CD4-positive, alpha-beta memory T cell (primary cell): ENCODE data around the gene MYLK. TPM values are rescaled to one million over a fixed set of nuclear protein-coding genes. Genes with fewer than 3 reads are reported as not detected.
A peak's percentile ranks its signal among the peaks of the same experiment; 100 is the strongest.

ENCODE experiments used
- CTCF ChIA-PET: fragments of 350-600 bp; sonication (Branson Sonifier 250); formaldehyde crosslinking; loops from one replicate; lab custom pipeline; 2021; ENCODE audit warnings: inconsistent platforms; ENCODE audit not compliant: partially characterized antibody; lab: Charles Lee
- POLR2A ChIA-PET: fragments of 350-600 bp; sonication (Branson Sonifier 250); formaldehyde crosslinking; loops from one replicate; lab custom pipeline; 2021; ENCODE audit not compliant: partially characterized antibody; lab: Charles Lee
- DNase-seq, 5 donors: peaks; one replicate each; pipeline versions ENCODE4 v3.0.0 to v3.0.0-alpha.2; 2020 to 2022; ENCODE audit warnings: mixed read lengths in 1 of 5
- H3K27ac ChIP-seq: one replicate; pipeline ENCODE4 v1.7.0; 2013; ENCODE audit warnings: low read depth, low read length
- H3K27me3 ChIP-seq: 2 replicates; pipeline ENCODE4 v1.7.0; 2013; ENCODE audit warnings: mild to moderate bottlenecking, low read length, moderate library complexity; ENCODE audit not compliant: insufficient read depth
- H3K36me3 ChIP-seq: 2 replicates; pipeline ENCODE4 v1.7.0; 2013; ENCODE audit warnings: mild to moderate bottlenecking, low read length, moderate library complexity; ENCODE audit not compliant: insufficient read depth
- H3K4me1 ChIP-seq: 2 replicates; pipeline ENCODE4 v1.7.0; 2013; ENCODE audit warnings: mild to moderate bottlenecking, low read length, moderate library complexity; ENCODE audit not compliant: insufficient read depth
- H3K4me3 ChIP-seq, 2 donors: one replicate each; pipeline ENCODE4 v1.7.0; 2013; ENCODE audit warnings: low read length in 2 of 2, mild to moderate bottlenecking in 1 of 2
- H3K9me3 ChIP-seq, 2 donors: one replicate each; pipeline ENCODE4 v1.7.0; 2013; ENCODE audit warnings: low read length in 2 of 2, control low read depth in 1 of 2; ENCODE audit not compliant: control insufficient read depth in 1 of 2
- H3K27ac Mint-ChIP-seq, 7 donors: one replicate each; pipeline ENCODE4 v1.8.0; 2020 to 2021; ENCODE audit warnings: mixed read lengths in 7 of 7, mild to moderate bottlenecking in 6 of 7, inconsistent platforms in 3 of 7, moderate library complexity in 3 of 7
- H3K27me3 Mint-ChIP-seq, 2 donors: one replicate each; pipeline ENCODE4 v1.8.0; 2020 to 2021; ENCODE audit warnings: mixed read lengths in 2 of 2
- H3K36me3 Mint-ChIP-seq, 2 donors: one replicate each; pipeline ENCODE4 v1.8.0; 2020 to 2021; ENCODE audit warnings: mixed read lengths in 2 of 2, inconsistent platforms in 1 of 2, mild to moderate bottlenecking in 1 of 2
- H3K4me1 Mint-ChIP-seq, 4 donors: one replicate each; pipeline ENCODE4 v1.8.0; 2020 to 2021; ENCODE audit warnings: mixed read lengths in 4 of 4, mild to moderate bottlenecking in 1 of 4
- H3K4me3 Mint-ChIP-seq, 8 donors: one replicate each; pipeline ENCODE4 v1.8.0; 2020 to 2021; ENCODE audit warnings: mixed read lengths in 8 of 8, mild to moderate bottlenecking in 7 of 8, moderate library complexity in 6 of 8, inconsistent platforms in 3 of 8
- H3K9me3 Mint-ChIP-seq, 8 donors: one replicate each; pipeline ENCODE4 v1.8.0; 2020 to 2021; ENCODE audit warnings: mixed read lengths in 8 of 8, mild to moderate bottlenecking in 5 of 8, inconsistent platforms in 3 of 8, moderate library complexity in 1 of 8
- intact Hi-C: fragments of 100-400 bp; cut with micrococcal nuclease; formaldehyde crosslinking; loops from one replicate; pipeline ENCODE4 v1.15.1; 2023
- polyA plus RNA-seq, 2 donors: library from polyadenylated mRNA; unstranded; fragments of 300-500 nt; fragmentation: Illumina TruSeq; gene quantifications; one replicate each; pipeline ENCODE4 v1.2.3, GENCODE V29; 2021
- total RNA-seq, 2 experiments: library from RNA; stranded (reverse); gene quantifications; one replicate each; pipeline ENCODE4 v1.2.3, GENCODE V29; 2021

MYLK gene
- total and polyA plus RNA-seq, 4 experiments from 2014 or later: 0.18 TPM; not detected in 3

- H3K4me1 Mint-ChIP-seq: no peaks in the 10 kb centered on the region
- no peaks in the 10 kb centered on the region for H3K27me3 ChIP-seq
- POLR2A ChIA-PET: no interaction called here
- no peak overlapping the region for H3K27ac Mint-ChIP-seq
- no peak overlapping the region for H3K4me3 Mint-ChIP-seq
- CTCF ChIA-PET: no interaction called here
- H3K4me1 ChIP-seq: no peaks in the 10 kb centered on the region
- no peak overlapping the region for H3K27ac ChIP-seq
- DNase-seq: no peak
- no peaks in the 10 kb centered on the region for H3K9me3 Mint-ChIP-seq
- H3K36me3 ChIP-seq: no peaks in the 10 kb centered on the region
- no peak overlapping the region for H3K4me3 ChIP-seq
- intact Hi-C loops: no loop called here
- H3K36me3 Mint-ChIP-seq: no peaks in the 10 kb centered on the region
- no peaks in the 10 kb centered on the region for H3K9me3 ChIP-seq
- H3K27me3 Mint-ChIP-seq: peaks cover 0 to 8% of the 10 kb centered on the region in 2 donors
Measured at GRCh38 chr3:123694366-123695087, 189.6 kb downstream of the MYLK start.

GRCh38 chr3:123693584-123694190, 190.4 kb downstream of the MYLK start:
- Mint-ChIP-seq H3K36me3 (no peaks in the 10 kb centered on the region), H3K27me3 (peaks cover 0 to 8% of the 10 kb centered on the region in 2 donors), H3K27ac (no peak overlapping the region), H3K4me3 (no peak overlapping the region), H3K9me3 (no peaks in the 10 kb centered on the region), H3K4me1 (no peaks in the 10 kb centered on the region)
- CTCF ChIA-PET: no interaction called here
- DNase-seq: no peak
- no peaks in the 10 kb centered on the region for H3K27me3 ChIP-seq
- POLR2A ChIA-PET: no interaction called here
- H3K4me1 ChIP-seq: no peaks in the 10 kb centered on the region
- H3K9me3 ChIP-seq: no peaks in the 10 kb centered on the region
- intact Hi-C loops: no loop called here
- H3K36me3 ChIP-seq: no peaks in the 10 kb centered on the region
- H3K4me3 ChIP-seq: no peak overlapping the region
- no peak overlapping the region for H3K27ac ChIP-seq

GRCh38 chr3:123692671-123693070, 191.5 kb downstream of the MYLK start:
- H3K4me1 ChIP-seq: no peaks in the 10 kb centered on the region
- H3K27ac ChIP-seq: no peak overlapping the region
- POLR2A ChIA-PET: no interaction called here
- no peaks in the 10 kb centered on the region for H3K27me3 ChIP-seq
- H3K4me3 ChIP-seq: no peak overlapping the region
- intact Hi-C loops: no loop called here
- Mint-ChIP-seq H3K36me3 (no peaks in the 10 kb centered on the region), H3K4me1 (no peaks in the 10 kb centered on the region), H3K27ac (no peak overlapping the region), H3K27me3 (peaks cover 0 to 8% of the 10 kb centered on the region in 2 donors), H3K9me3 (no peaks in the 10 kb centered on the region), H3K4me3 (no peak overlapping the region)
- CTCF ChIA-PET: no interaction called here
- DNase-seq: no peak
- no peaks in the 10 kb centered on the region for H3K9me3 ChIP-seq
- no peaks in the 10 kb centered on the region for H3K36me3 ChIP-seq

GRCh38 chr3:123692041-123692440, 192.1 kb downstream of the MYLK start:
- H3K36me3 Mint-ChIP-seq: no peaks in the 10 kb centered on the region
- peak overlapping the region in 1 of 7 donors; percentile 46 for H3K27ac Mint-ChIP-seq
- Histone ChIP-seq H3K9me3 (no peaks in the 10 kb centered on the region), H3K27ac (no peak overlapping the region), H3K36me3 (no peaks in the 10 kb centered on the region), H3K4me1 (no peaks in the 10 kb centered on the region), H3K27me3 (no peaks in the 10 kb centered on the region), H3K4me3 (no peak overlapping the region)
- H3K27me3 Mint-ChIP-seq: peaks cover 0 to 8% of the 10 kb centered on the region in 2 donors
- no peaks in the 10 kb centered on the region for H3K4me1 Mint-ChIP-seq
- intact Hi-C loops: no loop called here
- no peak for DNase-seq
- no peaks in the 10 kb centered on the region for H3K9me3 Mint-ChIP-seq
- ChIA-PET CTCF (no interaction called here), POLR2A (no interaction called here)
- no peak overlapping the region for H3K4me3 Mint-ChIP-seq

GRCh38 chr3:123689831-123690230, 194.3 kb downstream of the MYLK start:
- no peaks in the 10 kb centered on the region for H3K9me3 ChIP-seq
- H3K27me3 Mint-ChIP-seq: peaks cover 0 to 8% of the 10 kb centered on the region in 2 donors
- H3K4me3 ChIP-seq: no peak overlapping the region
- intact Hi-C loops: no loop called here
- ChIA-PET POLR2A (no interaction called here), CTCF (no interaction called here)
- no peaks in the 10 kb centered on the region for H3K36me3 Mint-ChIP-seq
- no peaks in the 10 kb centered on the region for H3K9me3 Mint-ChIP-seq
- H3K27ac ChIP-seq: no peak overlapping the region
- H3K4me1 Mint-ChIP-seq: no peaks in the 10 kb centered on the region
- no peaks in the 10 kb centered on the region for H3K27me3 ChIP-seq
- no peaks in the 10 kb centered on the region for H3K4me1 ChIP-seq
- no peak overlapping the region for H3K4me3 Mint-ChIP-seq
- H3K27ac Mint-ChIP-seq: no peak overlapping the region
- no peaks in the 10 kb centered on the region for H3K36me3 ChIP-seq
- DNase-seq: no peak

GRCh38 chr3:123688241-123688747, 195.8 kb downstream of the MYLK start:
- Mint-ChIP-seq H3K36me3 (no peaks in the 10 kb centered on the region), H3K4me3 (peak overlapping the region in 1 of 8 donors; percentile 42), H3K27ac (no peak overlapping the region), H3K9me3 (no peaks in the 10 kb centered on the region), H3K27me3 (peaks cover 0 to 5% of the 10 kb centered on the region in 2 donors), H3K4me1 (no peaks in the 10 kb centered on the region)
- H3K27me3 ChIP-seq: no peaks in the 10 kb centered on the region
- intact Hi-C loops: no loop called here
- POLR2A ChIA-PET: no interaction called here
- DNase-seq: no peak
- H3K27ac ChIP-seq: no peak overlapping the region
- H3K9me3 ChIP-seq: no peaks in the 10 kb centered on the region
- no peak overlapping the region for H3K4me3 ChIP-seq
- no peaks in the 10 kb centered on the region for H3K4me1 ChIP-seq
- CTCF ChIA-PET: no interaction called here
- no peaks in the 10 kb centered on the region for H3K36me3 ChIP-seq

- no peak overlapping the region for H3K27ac ChIP-seq
- intact Hi-C loops: no loop called here
- no peak overlapping the region for H3K4me3 ChIP-seq
- Mint-ChIP-seq H3K4me3 (no peak overlapping the region), H3K4me1 (no peaks in the 10 kb centered on the region), H3K9me3 (no peaks in the 10 kb centered on the region), H3K36me3 (no peaks in the 10 kb centered on the region), H3K27ac (no peak overlapping the region), H3K27me3 (peaks cover 0 to 5% of the 10 kb centered on the region in 2 donors)
- no peaks in the 10 kb centered on the region for H3K4me1 ChIP-seq
- H3K9me3 ChIP-seq: no peaks in the 10 kb centered on the region
- POLR2A ChIA-PET: no interaction called here
- CTCF ChIA-PET: no interaction called here
- no peak for DNase-seq
- H3K27me3 ChIP-seq: no peaks in the 10 kb centered on the region
- no peaks in the 10 kb centered on the region for H3K36me3 ChIP-seq
Measured at GRCh38 chr3:123687286-123687685, 196.8 kb downstream of the MYLK start.
